IPS DF 6.9 (cell line): ENCODE measurements around the gene SMOC1.

Source experiments
- DNase-seq: peaks from one replicate; pipeline ENCODE4 v3.0.0-alpha.2; 2013; ENCODE audit warnings: low read depth, low spot score
- H3K27ac ChIP-seq: one replicate; pipeline ENCODE4 v1.5.1; 2013; ENCODE audit warnings: low read length, control low read depth
- H3K27me3 ChIP-seq: 2 replicates; pipeline ENCODE4 v1.6.1; 2013; ENCODE audit warnings: mild to moderate bottlenecking, low read length; ENCODE audit not compliant: control insufficient read depth, insufficient read depth
- H3K36me3 ChIP-seq: 2 replicates; pipeline ENCODE4 v1.6.1; 2013; ENCODE audit warnings: low read length; ENCODE audit not compliant: control insufficient read depth, insufficient read depth
- H3K4me1 ChIP-seq: 2 replicates; pipeline ENCODE4 v1.6.1; 2013; ENCODE audit warnings: low read length; ENCODE audit not compliant: control insufficient read depth, insufficient read depth
- H3K4me3 ChIP-seq: 2 replicates; pipeline ENCODE4 v1.5.1; 2013; ENCODE audit warnings: mild to moderate bottlenecking, low read length
- H3K9me3 ChIP-seq: 2 replicates; pipeline ENCODE4 v1.6.1; 2013; ENCODE audit warnings: low read length, inconsistent platforms; ENCODE audit not compliant: control insufficient read depth, insufficient read depth
- WGBS: extraction: QIAGEN DNeasy Blood & Tissue Kit; methylation state at CpG from one replicate; pipeline ENCODE4 v1.1.7; 2013; ENCODE audit warnings: mixed read lengths, missing lambda C conversion rate; ENCODE audit not compliant: insufficient read length, insufficient coverage; 5-methylcytosine and 5-hydroxymethylcytosine counted together

SMOC1 gene

DNA sequence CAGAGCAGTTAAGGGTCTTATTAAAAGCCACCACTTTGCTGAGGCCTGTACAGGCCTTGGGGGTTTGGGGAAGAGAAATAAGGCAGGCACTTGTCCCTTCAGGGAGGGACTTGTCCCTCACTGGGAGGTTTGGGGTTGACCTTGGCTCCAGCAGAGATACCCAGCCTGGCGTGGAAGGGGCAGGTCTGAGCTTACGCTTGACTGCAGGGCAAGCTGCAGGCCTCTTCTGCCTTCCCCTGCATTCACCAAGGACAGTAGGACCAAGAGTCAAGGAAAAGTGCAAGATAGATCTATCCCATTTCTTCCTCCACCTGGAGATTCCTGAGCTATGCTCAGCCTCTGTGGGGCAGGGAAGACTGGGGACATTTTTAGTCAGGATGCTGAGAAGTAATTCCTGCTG is 154.3 kb downstream of the SMOC1 start:
- Histone ChIP-seq H3K27ac (no peak overlapping the region), H3K9me3 (no peaks in the 10 kb centered on the region), H3K4me3 (no peak overlapping the region), H3K27me3 (no peaks in the 10 kb centered on the region), H3K36me3 (no peaks in the 10 kb centered on the region), H3K4me1 (peaks cover 5% of the 10 kb centered on the region)
- no peak for DNase-seq
- WGBS, result no CpG with 5 or more reads among the region's 2 CpGs

GRCh38 chr14:70034257-70034656 is 155.0 kb downstream of the SMOC1 start:
- no peaks in the 10 kb centered on the region for H3K9me3 ChIP-seq
- no CpG with 5 or more reads among the region's 3 CpGs for WGBS
- no peak for DNase-seq
- H3K27me3 ChIP-seq, result no peaks in the 10 kb centered on the region
- no peaks in the 10 kb centered on the region for H3K36me3 ChIP-seq
- peaks cover 5% of the 10 kb centered on the region for H3K4me1 ChIP-seq
- H3K27ac ChIP-seq, result no peak overlapping the region
- H3K4me3 ChIP-seq, result no peak overlapping the region

- Histone ChIP-seq H3K4me3 (no peak overlapping the region), H3K36me3 (no peaks in the 10 kb centered on the region), H3K27me3 (no peaks in the 10 kb centered on the region), H3K27ac (no peak overlapping the region), H3K4me1 (peaks cover 5% of the 10 kb centered on the region), H3K9me3 (no peaks in the 10 kb centered on the region)
- WGBS, result no CpG with 5 or more reads among the region's 1 CpG
- no peak for DNase-seq
These were observed 157.4 kb downstream of the SMOC1 start for GRCh38 chr14:70036665-70037064.

- Histone ChIP-seq H3K27ac (no peak overlapping the region), H3K4me1 (no peaks in the 10 kb centered on the region; the same call in 1 of the 2 replicates), H3K36me3 (no peaks in the 10 kb centered on the region), H3K4me3 (no peak overlapping the region), H3K27me3 (no peaks in the 10 kb centered on the region), H3K9me3 (no peaks in the 10 kb centered on the region)
- no peak for DNase-seq
- WGBS, result no CpG with 5 or more reads among the region's 2 CpGs
These were observed 163.8 kb downstream of the SMOC1 start for GRCh38 chr14:70043001-70043400.

GRCh38 chr14:70045310-70045709 is 166.1 kb downstream of the SMOC1 start:
- Histone ChIP-seq H3K27ac (no peak overlapping the region), H3K36me3 (no peaks in the 10 kb centered on the region), H3K27me3 (no peaks in the 10 kb centered on the region), H3K9me3 (no peaks in the 10 kb centered on the region), H3K4me3 (no peak overlapping the region), H3K4me1 (no peaks in the 10 kb centered on the region; the same call in 1 of the 2 replicates)
- DNase-seq, result no peak
- WGBS, result no CpG with 5 or more reads among the region's 4 CpGs

DNA sequence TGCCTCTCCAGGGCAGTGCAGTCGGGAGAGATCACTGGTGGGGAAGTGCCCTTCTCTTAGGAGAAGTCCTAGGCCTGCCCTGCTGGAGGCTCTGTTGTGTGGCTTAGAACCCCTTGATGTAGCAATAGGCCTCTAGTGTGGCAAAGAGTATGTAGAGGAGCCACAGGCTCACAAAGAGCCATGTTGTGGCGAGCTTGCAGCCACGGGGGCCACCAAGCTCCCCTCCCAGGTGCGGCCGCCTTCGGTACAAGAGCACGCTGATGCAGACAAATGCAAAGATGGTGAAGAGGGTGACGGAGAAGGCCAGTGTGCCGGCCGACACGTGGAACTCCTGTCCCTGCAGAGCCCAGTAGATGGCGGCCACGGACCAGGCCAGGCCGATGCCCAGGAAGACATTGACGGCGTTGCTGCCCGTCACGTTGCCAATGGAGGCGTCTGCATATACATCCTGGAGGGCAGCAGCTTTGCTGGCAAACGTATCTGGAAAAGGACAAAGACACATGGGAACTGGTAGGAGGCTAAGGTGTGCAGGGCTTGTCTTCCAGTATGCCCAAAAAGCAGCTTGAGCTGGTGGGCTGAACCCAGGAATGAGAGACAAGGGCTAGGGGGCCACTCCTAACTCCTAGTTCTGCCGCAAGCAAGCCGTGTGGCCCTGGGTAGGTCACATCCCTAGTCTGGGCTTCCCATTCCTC is 166.8 kb downstream of the SMOC1 start:
- Histone ChIP-seq H3K27ac (no peak overlapping the region), H3K36me3 (no peaks in the 10 kb centered on the region), H3K9me3 (no peaks in the 10 kb centered on the region), H3K4me3 (no peak overlapping the region), H3K4me1 (no peaks in the 10 kb centered on the region; the same call in 1 of the 2 replicates), H3K27me3 (no peaks in the 10 kb centered on the region)
- WGBS, result no CpG with 5 or more reads among the region's 22 CpGs
- DNase-seq, result peak; percentile 61

DNA sequence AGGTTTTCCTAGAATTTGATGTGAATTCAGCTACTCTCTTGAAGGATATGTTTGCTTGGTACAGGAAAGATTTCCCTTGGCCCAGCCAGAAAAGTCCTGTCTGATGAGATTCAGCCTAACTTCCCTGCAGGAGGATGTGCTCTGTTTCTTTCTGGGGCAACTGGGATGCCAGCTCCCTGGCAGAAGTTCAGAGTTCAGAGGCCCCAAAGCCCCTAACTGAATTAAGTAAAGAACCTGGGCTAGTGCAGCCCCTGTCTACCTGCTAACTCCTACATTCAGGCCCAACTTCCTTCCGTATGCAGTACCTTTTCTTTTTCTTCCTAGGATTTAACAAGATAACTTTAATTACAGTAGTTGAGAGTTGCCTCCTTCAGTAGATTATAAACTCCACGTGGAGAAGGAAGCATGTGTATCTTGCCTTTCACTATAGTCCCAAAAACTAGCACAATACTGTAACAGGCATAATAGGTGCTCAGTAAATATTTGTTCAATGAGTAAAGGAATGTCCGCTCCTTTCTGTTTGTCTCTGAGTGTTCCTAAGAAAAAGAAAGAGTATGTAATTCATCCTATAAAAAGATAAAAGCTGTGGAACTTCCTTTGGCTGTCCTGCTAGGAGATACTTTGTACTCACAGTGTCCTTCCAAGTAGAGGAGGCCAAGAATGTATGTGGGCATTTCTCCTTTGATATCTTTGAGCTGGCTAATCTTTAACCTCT is 168.5 kb downstream of the SMOC1 start:
- Histone ChIP-seq H3K27ac (no peak overlapping the region), H3K9me3 (no peaks in the 10 kb centered on the region), H3K4me3 (no peak overlapping the region), H3K27me3 (no peaks in the 10 kb centered on the region), H3K4me1 (no peaks in the 10 kb centered on the region; the same call in 1 of the 2 replicates), H3K36me3 (no peaks in the 10 kb centered on the region)
- no peak for DNase-seq
- WGBS, result no CpG with 5 or more reads among the region's 3 CpGs

- Histone ChIP-seq H3K4me1 (no peaks in the 10 kb centered on the region), H3K36me3 (no peaks in the 10 kb centered on the region), H3K9me3 (no peaks in the 10 kb centered on the region), H3K27me3 (no peaks in the 10 kb centered on the region), H3K4me3 (no peak overlapping the region), H3K27ac (no peak overlapping the region)
- no CpG with 5 or more reads among the region's 1 CpG for WGBS
- DNase-seq, result no peak
These were observed 169.1 kb downstream of the SMOC1 start for GRCh38 chr14:70048313-70048654.

GRCh38 chr14:70049605-70050004 is 170.4 kb downstream of the SMOC1 start:
- H3K36me3 ChIP-seq, result no peaks in the 10 kb centered on the region
- no peaks in the 10 kb centered on the region for H3K9me3 ChIP-seq
- no CpG with 5 or more reads among the region's 3 CpGs for WGBS
- DNase-seq, result no peak
- no peak overlapping the region for H3K4me3 ChIP-seq
- no peaks in the 10 kb centered on the region for H3K4me1 ChIP-seq
- H3K27ac ChIP-seq, result no peak overlapping the region
- H3K27me3 ChIP-seq, result no peaks in the 10 kb centered on the region

DNA sequence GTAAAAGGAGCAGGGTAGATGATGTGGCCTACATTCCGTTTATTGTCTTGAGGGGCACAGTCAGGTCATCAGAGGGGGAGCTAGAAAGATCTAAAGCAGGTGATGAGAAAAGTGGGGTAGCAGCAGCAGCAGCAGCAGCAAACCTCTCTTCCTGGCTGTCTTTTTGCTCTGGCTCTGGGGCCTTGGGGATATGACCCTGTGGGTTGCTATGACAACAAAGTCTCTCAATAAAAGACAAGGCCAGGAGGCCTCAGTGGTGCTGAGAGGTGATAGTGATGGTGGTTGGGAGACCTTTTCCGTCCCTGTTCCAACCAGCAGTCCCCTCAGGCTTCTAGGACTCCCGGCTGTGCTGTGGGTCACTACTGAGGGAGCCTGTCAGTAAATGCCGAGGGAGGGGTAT is 170.9 kb downstream of the SMOC1 start:
- H3K36me3 ChIP-seq, result no peaks in the 10 kb centered on the region
- H3K27me3 ChIP-seq, result no peaks in the 10 kb centered on the region
- H3K9me3 ChIP-seq, result no peaks in the 10 kb centered on the region
- H3K4me1 ChIP-seq, result no peaks in the 10 kb centered on the region
- H3K4me3 ChIP-seq, result no peak overlapping the region
- no peak for DNase-seq
- no peak overlapping the region for H3K27ac ChIP-seq
- no CpG with 5 or more reads among the region's 4 CpGs for WGBS

DNA sequence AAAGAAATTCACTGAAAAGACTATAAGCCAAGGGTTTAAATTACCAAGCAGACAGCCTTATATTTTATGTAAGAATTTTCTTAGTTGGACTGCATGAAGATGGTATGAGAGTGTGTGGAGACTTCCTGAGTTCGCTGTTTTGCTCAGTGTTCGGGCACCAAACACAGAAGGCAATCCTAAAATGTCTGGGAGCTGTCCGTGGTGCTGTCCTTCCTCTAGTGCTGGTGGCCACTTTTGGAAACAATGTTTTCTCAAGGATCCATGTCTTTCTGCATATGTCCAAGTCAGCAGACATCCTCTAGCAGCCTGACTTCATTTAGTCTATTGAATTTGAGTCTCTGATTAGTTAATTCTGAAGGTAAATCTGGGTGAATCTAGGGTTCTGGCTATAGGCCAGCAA is 173.8 kb downstream of the SMOC1 start:
- no CpG with 5 or more reads among the region's 3 CpGs for WGBS
- H3K36me3 ChIP-seq, result no peaks in the 10 kb centered on the region
- H3K4me1 ChIP-seq, result no peaks in the 10 kb centered on the region
- peak; percentile 39 for DNase-seq
- no peak overlapping the region for H3K27ac ChIP-seq
- H3K9me3 ChIP-seq, result no peaks in the 10 kb centered on the region
- H3K4me3 ChIP-seq, result no peak overlapping the region
- no peaks in the 10 kb centered on the region for H3K27me3 ChIP-seq
